Kidney epithelial cell (primary cell): ENCODE results near the gene CSF1R. TPM values are rescaled to one million over a fixed set of nuclear protein-coding genes. Genes with fewer than 3 reads are reported as not detected.

Experiments
- DNase-seq: peaks from one replicate; pipeline ENCODE4 v3.0.0-alpha.2; 2010; ENCODE audit warnings: low read depth
- H3K27me3 ChIP-seq: 2 replicates; pipeline ENCODE4 v1.6.0; 2011; ENCODE audit warnings: low read length; ENCODE audit not compliant: control insufficient read depth, insufficient read depth
- H3K36me3 ChIP-seq: 2 replicates; pipeline ENCODE4 v1.5.1; 2011; ENCODE audit warnings: low read length; ENCODE audit not compliant: control insufficient read depth, insufficient read depth
- H3K4me3 ChIP-seq: 2 replicates; pipeline ENCODE4 v1.5.1; 2011; ENCODE audit warnings: low read depth, mild to moderate bottlenecking, control low read depth, low read length
- total RNA-seq: library from RNA; depleted of rRNA; stranded (reverse); fragments of >200 nt; gene quantifications from 2 replicates; pipeline ENCODE4 v1.2.3, GENCODE V29; 2015
- TF ChIP-seq, protein P1 (sequence below): IDR thresholded peaks from 2 replicates; pipeline ENCODE4 v1.5.1; 2011; ENCODE audit warnings: mild to moderate bottlenecking, moderate library complexity, low read length, control low read depth, inconsistent platforms; ENCODE audit not compliant: insufficient read depth, poor library complexity, severe bottlenecking

Gene CSF1R
- total RNA-seq, 1 donor from 2014 or later, result 0.75 TPM

- TF ChIP-seq, protein P1, sequence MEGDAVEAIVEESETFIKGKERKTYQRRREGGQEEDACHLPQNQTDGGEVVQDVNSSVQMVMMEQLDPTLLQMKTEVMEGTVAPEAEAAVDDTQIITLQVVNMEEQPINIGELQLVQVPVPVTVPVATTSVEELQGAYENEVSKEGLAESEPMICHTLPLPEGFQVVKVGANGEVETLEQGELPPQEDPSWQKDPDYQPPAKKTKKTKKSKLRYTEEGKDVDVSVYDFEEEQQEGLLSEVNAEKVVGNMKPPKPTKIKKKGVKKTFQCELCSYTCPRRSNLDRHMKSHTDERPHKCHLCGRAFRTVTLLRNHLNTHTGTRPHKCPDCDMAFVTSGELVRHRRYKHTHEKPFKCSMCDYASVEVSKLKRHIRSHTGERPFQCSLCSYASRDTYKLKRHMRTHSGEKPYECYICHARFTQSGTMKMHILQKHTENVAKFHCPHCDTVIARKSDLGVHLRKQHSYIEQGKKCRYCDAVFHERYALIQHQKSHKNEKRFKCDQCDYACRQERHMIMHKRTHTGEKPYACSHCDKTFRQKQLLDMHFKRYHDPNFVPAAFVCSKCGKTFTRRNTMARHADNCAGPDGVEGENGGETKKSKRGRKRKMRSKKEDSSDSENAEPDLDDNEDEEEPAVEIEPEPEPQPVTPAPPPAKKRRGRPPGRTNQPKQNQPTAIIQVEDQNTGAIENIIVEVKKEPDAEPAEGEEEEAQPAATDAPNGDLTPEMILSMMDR, result no peak
- no peak overlapping the region for H3K4me3 ChIP-seq
- H3K36me3 ChIP-seq, result no peaks in the 10 kb centered on the region
- DNase-seq, result no peak
- peaks cover 7% of the 10 kb centered on the region for H3K27me3 ChIP-seq
These were observed 7.3 kb downstream of the CSF1R start for GRCh38 chr5:150078802-150079689.

DNA sequence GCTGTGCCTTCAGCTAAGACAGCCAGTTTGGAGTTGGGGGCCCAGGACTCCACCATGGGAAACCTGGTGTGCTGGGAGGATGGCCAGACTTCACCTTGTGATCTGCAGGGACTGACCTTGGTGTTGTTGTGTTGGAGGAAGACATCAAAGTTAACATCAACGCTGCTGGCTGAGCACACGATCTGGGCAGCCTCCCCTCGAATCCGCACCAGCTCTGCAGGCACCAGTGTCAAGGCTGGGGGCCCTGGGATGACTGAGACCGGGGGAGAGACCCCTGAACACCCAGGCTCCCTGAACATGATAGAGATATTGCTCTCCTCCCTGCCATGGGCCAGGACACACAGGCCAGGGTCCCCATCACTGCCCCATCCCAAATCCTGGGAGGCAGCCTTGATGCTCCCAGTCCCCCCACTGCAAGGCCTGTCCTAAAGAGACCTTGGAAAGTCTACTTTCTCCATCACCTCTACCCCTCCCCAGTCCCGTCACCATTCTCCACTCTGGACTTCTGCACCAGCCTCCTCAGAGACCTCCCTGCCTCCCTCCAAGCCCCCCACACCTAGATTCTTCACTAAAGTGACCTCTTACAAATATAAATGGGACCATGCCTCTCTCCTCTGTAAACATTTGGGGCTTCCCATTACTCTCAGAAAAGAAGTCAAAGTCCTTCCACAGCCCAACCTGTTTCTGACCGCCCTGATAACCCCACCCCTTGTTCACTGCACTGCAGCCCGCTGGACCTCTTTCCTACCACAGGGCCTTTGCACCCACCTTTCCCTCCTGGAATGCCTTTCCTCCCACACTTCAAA is 8.2 kb downstream of the CSF1R start:
- Histone ChIP-seq H3K27me3 (peaks cover 7% of the 10 kb centered on the region), H3K36me3 (no peaks in the 10 kb centered on the region), H3K4me3 (no peak overlapping the region)
- TF ChIP-seq, protein P1, result no peak
- no peak for DNase-seq

GRCh38 chr5:150077060-150077459 is 9.3 kb downstream of the CSF1R start:
- Histone ChIP-seq H3K36me3 (no peaks in the 10 kb centered on the region), H3K4me3 (no peak overlapping the region), H3K27me3 (peaks cover 7% of the 10 kb centered on the region)
- DNase-seq, result no peak
- TF ChIP-seq, protein P1, result no peak

DNA sequence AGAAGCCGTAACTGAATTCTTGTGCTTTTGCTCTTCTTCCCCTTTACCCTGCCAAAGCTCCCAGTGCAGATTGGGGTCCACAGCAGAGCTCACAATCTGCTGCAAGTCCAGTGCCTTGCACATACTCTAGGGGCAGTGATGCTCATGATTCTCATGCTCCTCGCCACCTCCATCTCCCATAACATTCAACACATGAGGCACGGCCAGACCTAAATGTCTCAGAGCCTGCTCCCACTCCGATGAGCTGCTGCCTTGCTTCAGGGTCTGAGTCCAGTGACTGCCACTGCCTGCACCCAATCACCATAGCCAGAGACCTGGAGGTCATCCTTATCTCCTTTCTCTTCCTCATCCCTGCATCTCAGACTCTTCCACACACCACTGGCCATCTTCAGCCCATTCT is 10.5 kb downstream of the CSF1R start:
- Histone ChIP-seq H3K36me3 (no peaks in the 10 kb centered on the region), H3K4me3 (no peak overlapping the region), H3K27me3 (peaks cover 7% of the 10 kb centered on the region)
- TF ChIP-seq, protein P1, result no peak
- no peak for DNase-seq

DNA sequence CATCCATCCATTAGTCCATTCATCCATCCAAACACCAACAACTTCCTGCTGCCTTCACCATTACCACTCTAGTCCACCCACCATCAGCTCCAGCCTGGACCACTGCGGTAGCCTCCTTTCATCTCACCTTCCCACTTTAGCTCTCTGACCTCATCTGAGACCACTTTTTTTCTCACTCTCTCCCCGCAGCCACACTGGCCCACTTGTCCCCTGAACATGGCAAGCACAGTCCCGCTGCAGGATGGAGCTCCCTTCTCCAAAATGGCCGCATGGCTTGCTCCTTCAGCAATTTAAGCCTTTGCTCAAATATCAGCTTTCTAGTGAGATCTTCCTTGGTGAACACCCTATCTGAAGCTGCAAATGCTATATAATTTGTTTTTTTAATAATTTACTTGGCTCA is 11.1 kb downstream of the CSF1R start:
- DNase-seq, result no peak
- Histone ChIP-seq H3K36me3 (no peaks in the 10 kb centered on the region), H3K27me3 (peaks cover 7% of the 10 kb centered on the region), H3K4me3 (no peak overlapping the region)
- TF ChIP-seq, protein P1, result no peak
